GM18868 (cell line): ENCODE data around the gene CHD5.

Experiments used
- ATAC-seq: cut with Tn5 transposase; IDR thresholded peaks from one replicate; pipeline ENCODE4 v1.9.1; 2021; ENCODE audit warnings: mild to moderate bottlenecking, moderate library complexity; ENCODE audit not compliant: unreplicated experiment

Gene CHD5

GRCh38 chr1:6101826-6102531 lies 78.1 kb downstream of the CHD5 start:
- ATAC-seq: no peak

- ATAC-seq: no peak
These were observed 79.0 kb downstream of the CHD5 start for GRCh38 chr1:6100861-6101783.

GRCh38 chr1:6099787-6100765 lies 80.0 kb downstream of the CHD5 start:
- ATAC-seq: no peak

GRCh38 chr1:6099297-6099696 lies 80.8 kb downstream of the CHD5 start:
- ATAC-seq: no peak

- ATAC-seq: no peak
These were observed 81.6 kb downstream of the CHD5 start for GRCh38 chr1:6098303-6099215.

- ATAC-seq: no peak
These were observed 82.3 kb downstream of the CHD5 start for GRCh38 chr1:6097824-6098223.

- ATAC-seq: no peak
These were observed 83.0 kb downstream of the CHD5 start for GRCh38 chr1:6097117-6097595.

- ATAC-seq: no peak
These were observed 83.6 kb downstream of the CHD5 start for GRCh38 chr1:6096243-6097116.

GRCh38 chr1:6095511-6096242 lies 84.4 kb downstream of the CHD5 start:
- no peak for ATAC-seq

GRCh38 chr1:6094801-6095505 lies 85.2 kb downstream of the CHD5 start:
- ATAC-seq: no peak

GRCh38 chr1:6094246-6094645 lies 85.9 kb downstream of the CHD5 start:
- no peak for ATAC-seq

- no peak for ATAC-seq
These were observed 86.5 kb downstream of the CHD5 start for GRCh38 chr1:6093611-6094010.

- no peak for ATAC-seq
These were observed 87.0 kb downstream of the CHD5 start for GRCh38 chr1:6093071-6093470.

- ATAC-seq: no peak
These were observed 87.9 kb downstream of the CHD5 start for GRCh38 chr1:6092211-6092610.

- no peak for ATAC-seq
These were observed 88.4 kb downstream of the CHD5 start for GRCh38 chr1:6091823-6092109.

- ATAC-seq: no peak
These were observed 88.9 kb downstream of the CHD5 start for GRCh38 chr1:6090996-6091822.

- no peak for ATAC-seq
These were observed 89.8 kb downstream of the CHD5 start for GRCh38 chr1:6090288-6090687.
